ENCODE data around the gene UST.

The UST gene

DNA sequence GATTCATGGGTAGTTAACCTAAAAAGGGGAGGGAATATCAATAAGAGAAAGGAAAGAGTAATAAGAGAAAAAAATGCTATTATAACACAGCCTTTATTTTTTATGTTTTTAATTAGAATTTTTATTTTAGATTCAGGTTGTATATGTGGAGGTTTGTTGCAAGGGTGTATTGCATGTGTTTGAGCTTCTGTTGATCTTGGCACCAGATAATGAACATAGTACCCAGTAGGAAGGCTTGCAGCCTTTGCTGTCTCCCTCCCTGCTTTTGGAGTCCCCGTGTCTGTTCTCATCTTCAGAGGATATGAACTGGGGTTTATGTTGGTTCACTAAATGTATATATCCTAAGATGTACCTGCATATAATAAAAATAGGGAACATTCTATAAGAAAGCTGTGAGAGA, 250.0 kb downstream of the UST start:
- no peak for DNase-seq (ENCODE audit: low spot score)
- in situ Hi-C loops (cut with MboI; ENCODE audit: low sequenced_read_pairs, unreplicated experiment): no loop called here
- TF ChIP-seq CTCF (IDR thresholded peaks at IDR 0.05; ENCODE audit: borderline replicate concordance, control extremely low read depth, extremely low read depth, insufficient read depth, missing control alignments): no peak

GRCh38 chr6:148997865-148998264, 251.0 kb downstream of the UST start:
- no peak for DNase-seq (ENCODE audit: low spot score)
- in situ Hi-C loops (cut with MboI; ENCODE audit: low sequenced_read_pairs, unreplicated experiment): no loop called here
- TF ChIP-seq CTCF (IDR thresholded peaks at IDR 0.05; ENCODE audit: borderline replicate concordance, control extremely low read depth, extremely low read depth, insufficient read depth, missing control alignments): no peak

- no peak for TF ChIP-seq CTCF (IDR thresholded peaks at IDR 0.05; ENCODE audit: borderline replicate concordance, control extremely low read depth, extremely low read depth, insufficient read depth, missing control alignments)
- DNase-seq (ENCODE audit: low spot score): no peak
- in situ Hi-C loops (cut with MboI; ENCODE audit: low sequenced_read_pairs, unreplicated experiment): no loop called here
These were observed 251.9 kb downstream of the UST start for GRCh38 chr6:148998704-148999103.

DNA sequence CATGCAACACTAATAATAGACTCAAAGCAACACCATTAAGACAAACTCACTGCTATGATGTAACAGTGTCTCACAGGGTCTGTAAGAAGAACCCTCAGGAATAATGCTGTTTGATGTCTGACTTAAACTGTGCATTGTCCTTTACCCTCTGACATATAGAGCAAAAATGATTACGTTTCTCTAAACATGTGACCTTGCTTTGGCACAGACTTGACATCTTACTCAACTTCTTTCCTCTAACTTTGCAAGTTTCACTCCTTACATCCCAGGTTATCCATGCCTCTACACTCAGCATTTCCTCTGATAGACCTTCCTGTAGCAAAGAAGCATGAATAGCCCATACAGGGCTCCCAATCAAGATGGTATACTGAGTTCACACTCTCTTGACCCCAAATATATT, 252.7 kb downstream of the UST start:
- DNase-seq (ENCODE audit: low spot score): no peak
- in situ Hi-C loops (cut with MboI; ENCODE audit: low sequenced_read_pairs, unreplicated experiment): no loop called here
- TF ChIP-seq CTCF (IDR thresholded peaks at IDR 0.05; ENCODE audit: borderline replicate concordance, control extremely low read depth, extremely low read depth, insufficient read depth, missing control alignments): no peak

- no peak for DNase-seq (ENCODE audit: low spot score)
- TF ChIP-seq CTCF (IDR thresholded peaks at IDR 0.05; ENCODE audit: borderline replicate concordance, control extremely low read depth, extremely low read depth, insufficient read depth, missing control alignments): no peak
- in situ Hi-C loops (cut with MboI; ENCODE audit: low sequenced_read_pairs, unreplicated experiment): no loop called here
These were observed 253.2 kb downstream of the UST start for GRCh38 chr6:148999929-149000468.

DNA sequence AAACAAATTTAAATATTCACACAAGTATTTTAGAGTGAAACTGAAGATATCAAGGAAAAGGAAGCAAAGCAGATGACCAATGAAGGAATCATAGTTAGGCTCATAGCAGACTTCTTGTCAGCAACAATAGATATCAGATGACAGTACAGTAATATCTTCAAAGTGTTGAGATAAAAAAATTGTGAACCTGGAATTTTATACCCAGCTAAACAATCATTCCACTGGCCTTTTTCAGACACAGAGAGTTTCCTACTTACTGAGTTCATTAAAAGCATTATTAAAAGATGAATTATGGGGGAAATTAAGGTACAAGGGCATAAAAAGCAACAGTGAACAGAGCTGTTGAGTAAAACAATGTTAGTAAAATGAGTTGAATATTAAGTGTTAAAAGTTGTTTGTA, 254.6 kb downstream of the UST start:
- no peak for TF ChIP-seq CTCF (IDR thresholded peaks at IDR 0.05; ENCODE audit: borderline replicate concordance, control extremely low read depth, extremely low read depth, insufficient read depth, missing control alignments)
- in situ Hi-C loops (cut with MboI; ENCODE audit: low sequenced_read_pairs, unreplicated experiment): no loop called here
- no peak for DNase-seq (ENCODE audit: low spot score)

DNA sequence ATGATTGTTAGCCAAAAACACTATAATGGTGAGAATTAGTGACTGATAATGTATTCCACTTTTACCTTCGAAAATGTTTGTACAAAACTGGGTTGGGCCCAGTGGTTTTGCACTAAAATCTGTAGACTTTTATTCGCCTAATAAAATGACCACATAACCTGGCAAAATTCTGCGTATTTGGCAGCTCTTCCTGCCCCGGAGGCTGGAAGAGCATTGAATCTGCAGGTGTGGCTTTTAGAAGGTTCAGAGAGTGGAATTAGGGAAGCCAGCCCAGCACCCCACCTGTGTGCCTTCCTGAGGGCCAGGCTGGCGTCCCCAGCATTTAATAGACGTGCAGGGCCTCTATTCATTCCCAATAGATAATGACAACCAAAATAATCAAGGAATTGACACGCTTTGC, 256.7 kb downstream of the UST start:
- in situ Hi-C loops (cut with MboI; ENCODE audit: low sequenced_read_pairs, unreplicated experiment): no loop called here
- no peak for TF ChIP-seq CTCF (IDR thresholded peaks at IDR 0.05; ENCODE audit: borderline replicate concordance, control extremely low read depth, extremely low read depth, insufficient read depth, missing control alignments)

More for the DNA sequence above, 256.7 kb downstream of the UST start:
- no peak for DNase-seq (ENCODE audit: low spot score)
